ENCODE results near the gene HBS1L. TPM values are rescaled to one million over a fixed set of nuclear protein-coding genes. Genes with fewer than 3 reads are reported as not detected.

HBS1L gene
- total and polyA plus RNA-seq, 2 of the 4 experiments (the other 2 are of a cell fraction): 45.1 to 120 TPM

- no TSS peak for BruUV-seq (replicated peaks)
- no peak overlapping the region for H3K4ac ChIP-seq (ENCODE audit: low read depth, low read length)
- TF ChIP-seq BHLHE40 (IDR thresholded peaks at IDR 0.05; ENCODE audit: low read depth, low read length) (no peak), CHD1 (IDR thresholded peaks at IDR 0.05; ENCODE audit: low read depth, low read length) (no peak), USF2 (IDR thresholded peaks at IDR 0.05; ENCODE audit: low read depth, low read length) (no peak), CEBPB (IDR thresholded peaks at IDR 0.05; ENCODE audit: low read depth, low read length) (no peak), CTCF (conservative IDR thresholded peaks at IDR 0.05; ENCODE audit: low read depth, low read length) (no peak), MAFK (IDR thresholded peaks at IDR 0.05; ENCODE audit: low read depth, low read length) (no peak), MXI1 (IDR thresholded peaks at IDR 0.05; ENCODE audit: borderline replicate concordance, low read depth, low read length) (no peak), RCOR1 (IDR thresholded peaks at IDR 0.05; ENCODE audit: insufficient replicate concordance, low read length) (no peak), RFX5 (IDR thresholded peaks at IDR 0.05; ENCODE audit: low read depth, low read length) (no peak), ELK1 (IDR thresholded peaks at IDR 0.05; ENCODE audit: borderline replicate concordance, low read depth, low read length) (no peak), SMC3 (IDR thresholded peaks at IDR 0.05; ENCODE audit: low read depth, low read length) (no peak), NFE2L2 (IDR thresholded peaks at IDR 0.05; ENCODE audit: low read depth, low read length) (no peak), RAD21 (IDR thresholded peaks at IDR 0.05; ENCODE audit: low read length) (no peak), FOS (IDR thresholded peaks at IDR 0.05; ENCODE audit: low read depth, low read length) (no peak), POLR2A (IDR thresholded peaks at IDR 0.05; ENCODE audit: low read depth, low read length) (no peak), MAZ (IDR thresholded peaks at IDR 0.05; ENCODE audit: borderline replicate concordance, low read depth, low read length) (no peak)
Measured at GRCh38 chr6:134967711-134968110, 86.9 kb downstream of the HBS1L start.

More at GRCh38 chr6:134967711-134968110, 86.9 kb downstream of the HBS1L start:
- Histone ChIP-seq H4K91ac (ENCODE audit: insufficient read depth, low read depth, low read length) (no peak overlapping the region), H2BK120ac (ENCODE audit: low read depth, low read length) (no peak overlapping the region), H3K36me3 (ENCODE audit: control insufficient read depth, insufficient read depth, low read length) (peaks cover 7% of the 10 kb centered on the region), H3K14ac (replicated peaks; ENCODE audit: low read depth, low read length) (no peak overlapping the region), H2AK9ac (replicated peaks; ENCODE audit: low read depth, low read length, poor library complexity) (no peak overlapping the region), H4K8ac (ENCODE audit: low read depth in 2 of 2, low read length in 2 of 2) (no peak overlapping the region), H3K9me1 (ENCODE audit: insufficient read depth, low read length) (no peaks in the 10 kb centered on the region), H4K20me1 (ENCODE audit: insufficient read depth, low read length) (no peaks in the 10 kb centered on the region), H3K9me3 (ENCODE audit: control insufficient read depth, insufficient read depth, low read length) (no peaks in the 10 kb centered on the region), H3K27ac (ENCODE audit: insufficient read depth, low read length) (no peak overlapping the region), H4K5ac (ENCODE audit: low read depth, low read length) (no peak overlapping the region), H2BK20ac (ENCODE audit: low read depth, low read length) (no peak overlapping the region), H3K4me1 (ENCODE audit: control insufficient read depth, insufficient read depth, low read length) (no peaks in the 10 kb centered on the region), H3K79me1 (ENCODE audit: low read depth in 1 of 2, low read length in 2 of 2) (peaks cover 0 to 4% of the 10 kb centered on the region in 2 experiments; a peak in 1 of 4 replicates), H3K23ac (ENCODE audit: low read depth, low read length) (no peak overlapping the region), H2BK5ac (ENCODE audit: low read depth, low read length, poor library complexity, severe bottlenecking) (no peak overlapping the region), H3K4me2 (ENCODE audit: low read depth, low read length) (no peak overlapping the region), H2AFZ (replicated peaks; ENCODE audit: low read length, poor library complexity) (no peak overlapping the region), H3K4me3 (ENCODE audit: insufficient read depth, low read depth, low read length) (no peak overlapping the region), H2BK15ac (ENCODE audit: low read depth, low read length) (no peak overlapping the region), H3K18ac (ENCODE audit: low read depth, low read length) (no peak overlapping the region), H2AK5ac (ENCODE audit: low read depth, low read length) (no peak overlapping the region), H3K56ac (ENCODE audit: extremely low read depth, insufficient read depth, low read length) (no peak overlapping the region), H3K27me3 (ENCODE audit: control insufficient read depth, insufficient read depth, low read length) (no peaks in the 10 kb centered on the region), H3K9ac (ENCODE audit: low read depth, low read length) (no peak overlapping the region)
- CTCF ChIA-PET: no interaction called here
- POLR2A ChIA-PET (ENCODE audit: unreplicated experiment): interaction anchor here (0.6 kb wide), 1 partner anchor 36 kb away, joined by 3 read pairs; no protein-coding TSS in a partner anchor
- DNase-seq (no peak), ATAC-seq (ENCODE audit: low read depth) (no peak)
- in situ Hi-C loops (cut with MboI; ENCODE audit: low sequenced_read_pairs): no loop called here
- intact Hi-C loops (cut with micrococcal nuclease): no loop called here
- dilution Hi-C loops (cut with HindIII; ENCODE audit: low sequenced_read_pairs, unreplicated experiment): no loop called here
- no CpG with 5 or more reads among the region's 1 CpG for WGBS, 2 experiments (ENCODE audit: extremely low coverage in 2 of 2, insufficient read length in 1 of 2)

Measured in IMR-90 (cell line).